NCI-H2107 treated with DMSO at 0.1 percent for 48 hours (cell line): ENCODE results near the gene ACSL4.
A peak's percentile ranks its signal among the peaks of the same experiment; 100 is the strongest.

ENCODE experiments used
- DNase-seq: peaks from one replicate; lab custom pipeline; 2025; ENCODE audit not compliant: unreplicated experiment; lab: John Stamatoyannopoulos, UW

The ACSL4 gene

GRCh38 chrX:109614951-109615350, 118.1 kb downstream of the ACSL4 start:
- no peak for DNase-seq

GRCh38 chrX:109601486-109601885, 131.6 kb downstream of the ACSL4 start:
- DNase-seq: no peak

- DNase-seq: peak; percentile 26
Measured at GRCh38 chrX:109600237-109600651, 132.8 kb downstream of the ACSL4 start.

- DNase-seq: no peak
Measured at GRCh38 chrX:109596015-109596414, 137.0 kb downstream of the ACSL4 start.
